Stimulated activated CD8-positive, alpha-beta memory T cell treated with anti-CD3 and anti-CD28 coated beads, Interleukin-7, amount 100 ng/mL, for 4 hours (primary cell): ENCODE results near the gene UMODL1.

ENCODE experiments used
- DNase-seq, 2 donors: peaks; one replicate each; pipeline ENCODE4 v3.0.0-alpha.2; 2020; ENCODE audit warnings: low read depth in 2 of 2

UMODL1 gene

DNA sequence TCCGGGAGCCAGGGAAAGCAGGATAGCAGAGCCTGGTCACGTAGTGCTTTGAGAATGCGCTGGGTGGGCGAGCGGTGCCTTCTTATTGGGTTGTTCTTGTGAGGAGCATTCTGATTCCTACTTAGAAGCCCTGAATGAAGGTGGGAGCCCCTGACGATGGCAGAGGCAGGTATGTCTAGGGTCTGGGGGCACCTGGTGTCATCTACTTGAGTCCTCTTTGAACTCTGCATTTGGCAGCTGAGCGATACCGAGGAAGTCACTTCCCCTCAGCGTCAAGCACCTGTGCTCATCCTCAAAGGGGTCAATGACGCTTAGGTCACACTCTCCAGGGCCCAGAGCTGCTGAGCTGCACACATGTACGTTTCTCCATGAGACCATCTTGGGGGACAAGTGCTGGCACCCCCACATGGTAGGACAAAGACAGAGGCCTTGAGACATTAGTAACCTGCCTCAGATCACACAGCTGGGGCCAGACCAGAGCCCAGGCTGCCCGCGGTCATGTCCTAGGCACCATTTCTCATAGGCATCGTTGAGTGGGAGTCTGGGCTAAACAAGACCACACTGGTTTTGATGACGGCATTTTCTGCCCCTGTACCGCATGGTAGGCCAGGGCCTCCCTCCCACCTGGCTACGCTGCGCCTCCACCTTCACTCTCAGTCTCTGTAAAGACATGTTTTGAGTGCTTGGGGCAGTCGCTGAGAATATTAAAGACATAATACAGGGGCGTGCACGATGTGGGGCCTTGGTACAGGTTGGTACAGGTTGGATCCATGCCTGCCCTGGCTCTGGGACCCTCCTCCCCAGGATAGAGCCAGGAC lies 78.7 kb downstream of the UMODL1 start:
- no peak for DNase-seq

DNA sequence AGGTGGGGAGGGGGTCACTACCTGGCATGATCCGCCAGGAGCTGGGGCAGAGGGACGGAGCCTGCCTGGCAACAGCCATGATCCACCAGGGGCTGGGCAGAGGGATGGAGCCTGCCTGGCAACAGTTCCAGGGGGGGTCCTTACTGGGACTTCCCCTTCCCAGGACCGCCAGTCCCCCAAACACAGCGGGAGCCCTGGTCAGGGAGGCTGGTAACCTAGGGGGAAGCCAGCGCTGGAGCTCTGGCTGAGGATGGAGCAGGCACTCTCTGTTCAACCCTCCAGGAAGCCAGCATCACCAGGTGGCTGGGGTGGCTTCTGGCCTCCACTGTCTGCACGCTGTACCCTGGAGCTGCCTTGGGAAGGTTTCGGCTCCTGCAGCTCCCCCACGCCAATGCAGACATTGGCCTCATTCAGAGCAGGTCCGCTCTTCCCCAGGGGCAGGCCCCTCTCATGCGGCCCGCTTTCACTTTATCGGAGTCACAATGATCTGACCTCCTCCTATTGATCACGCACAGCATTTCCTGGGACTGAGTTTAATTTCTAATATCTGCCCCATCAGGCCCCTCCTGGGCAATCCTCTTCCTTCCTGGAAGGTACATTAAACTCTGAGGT lies 79.5 kb downstream of the UMODL1 start:
- no peak for DNase-seq

DNA sequence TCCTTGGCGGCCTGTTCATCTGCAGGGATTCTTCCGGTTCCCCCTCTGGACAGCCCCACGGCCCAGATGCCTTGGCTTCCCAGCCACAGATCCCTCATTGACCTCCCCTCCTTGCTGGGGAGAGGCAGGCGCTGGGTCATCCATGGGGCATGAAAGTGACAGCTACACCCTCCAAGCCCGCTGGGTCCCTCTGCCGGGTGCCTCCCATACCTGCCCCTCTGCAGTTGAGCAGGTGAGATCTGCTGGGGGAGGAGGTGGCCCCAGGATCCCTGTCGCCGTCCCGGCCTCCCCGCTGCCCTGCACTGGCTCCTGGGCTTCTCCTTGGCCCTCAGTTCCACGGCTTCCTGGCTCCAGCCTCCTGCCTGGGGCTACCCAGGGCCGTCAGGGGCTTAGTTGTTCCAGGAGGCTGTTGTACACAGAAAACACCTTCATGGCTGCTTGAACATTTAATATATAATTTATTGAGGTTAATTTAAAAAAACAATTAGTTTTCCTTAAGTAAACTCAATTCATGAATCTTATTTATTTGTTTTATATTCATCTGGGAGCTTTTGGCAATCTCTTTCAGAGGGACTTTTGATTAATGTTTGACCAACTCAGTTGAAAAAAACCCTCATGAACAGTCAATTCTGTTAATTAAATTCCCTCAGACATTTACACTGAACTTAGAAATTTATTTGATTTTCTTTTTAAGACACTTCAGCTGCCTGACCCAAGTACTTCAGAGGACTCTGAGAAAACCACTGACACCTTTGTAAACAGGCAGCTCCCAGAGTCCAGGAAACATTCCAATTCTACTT lies 80.2 kb downstream of the UMODL1 start:
- no peak for DNase-seq

DNA sequence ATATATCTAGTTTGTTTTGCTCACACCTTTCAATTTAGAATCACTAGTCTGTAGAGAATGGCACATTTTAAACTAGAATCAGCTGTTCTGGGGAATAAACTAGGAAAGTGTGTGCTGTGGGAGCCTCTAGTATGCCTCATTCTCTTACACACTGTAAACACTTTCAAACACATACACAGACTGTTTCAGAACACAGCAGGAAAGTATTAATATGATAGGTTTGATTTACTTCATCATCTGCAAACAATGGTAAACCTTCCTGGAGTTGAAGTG lies 80.8 kb downstream of the UMODL1 start:
- no peak for DNase-seq

DNA sequence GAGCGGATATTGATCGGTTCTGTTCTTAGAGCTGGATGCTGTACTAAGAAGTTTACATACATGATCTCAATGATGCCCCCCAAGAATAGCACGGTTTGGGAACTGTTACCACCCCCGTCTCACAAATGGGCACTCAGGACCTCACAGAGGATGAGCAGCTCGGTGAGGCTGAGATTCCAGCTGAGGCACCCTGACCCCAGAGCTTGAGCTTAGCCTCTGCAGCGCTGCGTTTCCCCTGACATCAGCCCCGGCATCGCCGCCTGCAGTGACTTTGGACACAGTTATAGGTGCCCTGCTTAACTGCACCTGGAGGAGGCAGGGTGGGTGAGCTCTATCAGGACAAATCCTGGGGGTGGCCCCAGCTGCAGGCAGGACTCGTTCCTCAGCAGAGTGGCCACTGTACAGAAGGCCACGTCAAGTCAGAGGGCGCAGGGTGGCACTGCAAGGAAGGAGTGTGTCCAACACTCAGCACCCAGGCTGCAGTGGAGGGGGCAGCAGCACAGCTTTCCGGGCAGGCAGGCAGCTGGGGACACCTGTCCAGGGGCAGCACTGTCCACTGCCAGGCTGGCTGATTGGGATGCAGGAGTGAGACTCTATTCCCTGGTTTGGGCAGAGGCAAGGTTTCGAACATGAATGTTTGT lies 82.0 kb downstream of the UMODL1 start:
- no peak for DNase-seq

DNA sequence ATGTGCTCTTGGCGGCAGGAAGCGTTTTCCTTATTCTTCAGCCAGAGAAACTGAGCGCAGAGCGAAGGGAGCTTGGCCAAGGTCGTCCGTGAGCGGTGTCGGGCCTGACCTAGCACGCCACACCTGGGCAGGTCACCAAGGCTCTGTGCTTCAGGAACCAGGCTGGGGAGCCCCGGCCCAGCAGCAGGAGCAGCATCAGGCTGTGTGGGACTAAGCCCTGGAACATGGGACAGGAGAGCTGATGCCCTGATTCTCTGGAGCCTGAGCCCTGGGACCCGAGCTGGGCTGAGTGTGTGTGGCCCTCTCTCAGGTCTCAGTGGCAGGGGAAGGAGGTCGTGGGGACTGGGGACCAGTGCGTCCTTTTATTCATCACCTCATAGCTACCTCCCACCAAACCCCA lies 82.6 kb downstream of the UMODL1 start:
- no peak for DNase-seq

DNA sequence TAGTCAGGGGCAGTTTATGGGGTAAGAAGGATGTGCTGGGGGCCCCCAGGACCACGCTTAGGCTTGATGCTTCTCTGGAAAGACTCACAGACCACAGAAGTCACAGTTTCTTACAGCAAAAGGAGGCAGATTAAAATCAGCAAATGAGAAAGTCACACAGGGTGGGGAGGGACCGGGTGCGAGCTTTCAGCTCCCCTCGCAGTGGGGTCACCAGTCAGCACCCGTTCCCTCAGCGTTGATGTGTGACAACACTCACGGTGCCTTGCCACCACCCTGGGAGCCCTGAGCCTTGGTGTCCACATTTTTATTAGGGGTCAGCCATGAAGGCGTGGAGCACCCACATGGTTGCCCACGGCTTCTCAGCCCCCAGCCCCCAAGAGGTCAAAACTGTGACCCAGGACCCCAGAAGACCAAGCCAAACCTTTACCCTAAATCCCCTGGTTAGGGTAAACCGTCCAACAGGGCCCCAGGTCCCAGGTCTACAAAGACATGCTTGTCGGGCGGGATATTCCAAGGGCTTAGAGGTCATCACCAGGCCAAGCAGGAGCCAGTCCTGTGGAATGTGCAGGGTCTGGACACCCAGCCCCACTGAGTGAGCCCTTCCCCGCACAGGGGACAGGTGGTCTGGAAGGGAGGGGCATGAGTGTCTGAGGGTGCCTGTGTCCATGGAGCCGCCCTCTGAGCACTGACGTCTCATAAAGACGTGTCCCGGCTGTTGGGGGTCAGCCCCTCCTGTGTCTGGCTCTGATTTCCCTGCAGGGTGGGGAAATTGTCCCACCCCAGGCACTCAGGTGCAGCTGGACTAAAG lies 83.3 kb downstream of the UMODL1 start:
- DNase-seq: no peak

DNA sequence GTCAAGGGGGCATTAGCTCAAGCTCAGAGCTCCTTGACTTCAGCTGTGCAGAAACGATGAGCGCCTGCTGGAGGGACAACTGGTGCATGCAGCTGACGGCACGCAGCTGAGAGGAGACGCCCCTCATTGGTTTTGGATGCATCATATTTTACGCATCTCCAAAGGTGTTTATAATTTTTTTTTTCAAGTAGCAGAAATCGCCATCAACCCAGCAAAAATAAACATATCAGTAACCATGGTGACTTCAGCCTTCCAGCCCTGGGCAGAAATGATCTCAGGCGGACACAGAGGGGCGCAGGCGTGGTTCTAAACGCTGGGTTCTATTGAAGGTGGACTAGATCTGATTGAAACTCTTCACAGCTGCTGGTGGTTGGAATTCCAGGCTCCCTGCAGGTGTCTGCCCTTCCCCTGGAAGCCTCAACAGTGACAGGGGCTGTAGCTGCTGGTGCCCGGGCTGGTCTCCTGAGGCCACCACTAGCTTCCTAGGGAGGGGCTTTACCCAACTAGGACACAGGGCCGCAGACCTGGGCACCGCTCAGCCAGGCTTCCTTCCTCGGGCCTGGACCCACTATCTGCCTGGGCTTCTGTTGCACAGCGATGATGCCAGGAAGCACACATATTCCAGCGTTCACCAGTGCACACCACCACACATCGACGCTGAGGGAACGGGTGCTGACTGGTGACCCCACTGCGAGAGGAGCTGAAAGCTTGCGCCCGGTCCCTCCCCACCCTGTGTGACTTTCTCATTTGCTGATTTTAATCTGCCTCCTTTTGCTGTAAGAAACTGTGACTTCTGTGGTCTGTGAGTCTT lies 84.1 kb downstream of the UMODL1 start:
- DNase-seq: no peak

DNA sequence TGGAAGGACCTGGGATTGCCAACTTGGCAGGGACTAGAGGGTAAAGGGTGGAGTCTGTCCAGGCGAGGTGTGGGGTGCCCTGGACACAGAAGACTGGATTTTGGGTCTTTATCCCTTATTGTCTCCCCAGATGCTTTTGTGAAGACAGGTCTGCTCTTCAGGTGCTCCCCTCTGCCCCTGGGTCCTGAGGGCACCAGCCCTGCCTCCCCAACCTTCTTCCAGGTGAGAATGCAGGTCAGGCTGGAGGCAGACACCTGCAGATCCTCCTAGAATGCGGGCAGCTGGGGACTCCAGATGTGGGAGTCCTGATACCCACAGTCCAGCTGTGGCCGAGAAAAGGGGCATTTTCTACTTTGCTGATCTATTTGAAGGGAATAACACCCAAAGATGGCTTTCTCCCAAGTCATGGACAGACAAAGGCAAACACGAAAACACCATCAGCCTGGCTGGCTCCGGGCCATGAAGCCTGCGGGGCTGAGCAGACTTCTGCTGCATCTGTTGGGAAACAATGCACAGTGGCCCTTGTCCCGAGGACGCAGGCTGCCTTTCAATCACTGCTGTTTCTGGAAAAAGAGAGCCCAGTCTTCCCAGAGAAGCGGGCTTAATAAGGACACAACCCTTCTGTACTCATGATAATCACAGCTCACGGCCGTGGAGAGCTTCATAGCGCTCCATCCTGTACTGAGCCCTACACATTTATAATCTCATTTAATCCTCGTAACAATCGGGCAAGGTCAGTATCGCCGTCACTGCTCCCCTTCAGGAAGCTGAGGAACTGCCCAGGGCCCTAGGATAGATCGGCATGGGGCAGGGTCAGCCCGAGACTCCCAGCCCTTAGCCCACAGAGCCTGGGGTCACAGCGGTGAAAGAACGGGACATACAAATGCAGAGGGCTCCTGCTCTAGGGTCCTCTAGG lies 85.8 kb downstream of the UMODL1 start:
- DNase-seq: no peak

DNA sequence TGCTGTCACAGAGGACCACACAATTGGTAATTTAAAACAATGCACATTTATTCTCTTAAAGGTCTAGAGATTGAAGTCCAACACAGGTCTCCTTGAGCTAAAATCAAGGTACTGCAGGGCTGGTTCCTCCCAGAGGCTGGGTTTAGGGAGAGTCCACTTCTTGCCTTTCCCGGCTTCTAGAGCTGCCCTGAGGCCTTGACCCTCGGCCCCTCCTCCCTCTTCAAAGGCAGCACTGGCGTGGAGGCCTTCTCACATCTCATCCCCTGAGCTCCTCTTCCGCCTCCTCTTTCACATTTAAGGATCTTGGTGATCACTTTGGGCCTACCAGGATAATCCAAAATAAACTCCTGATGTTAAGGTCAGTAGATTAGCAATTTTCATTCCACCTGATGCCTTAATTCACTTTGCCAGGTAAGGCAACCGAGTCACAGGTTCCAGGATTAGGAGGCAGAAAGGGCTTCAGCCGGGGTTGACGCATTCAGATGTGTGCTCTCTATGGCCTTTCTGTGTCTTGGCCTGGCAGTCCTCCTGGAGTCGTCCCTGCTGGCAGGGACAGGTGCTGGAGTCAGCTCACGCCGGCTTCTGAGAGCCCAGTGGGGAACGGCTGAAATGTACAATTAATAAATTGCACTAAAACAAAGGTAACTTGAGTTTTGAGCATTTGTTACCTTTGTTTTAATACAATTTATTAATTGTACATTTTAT lies 86.6 kb downstream of the UMODL1 start:
- no peak for DNase-seq

DNA sequence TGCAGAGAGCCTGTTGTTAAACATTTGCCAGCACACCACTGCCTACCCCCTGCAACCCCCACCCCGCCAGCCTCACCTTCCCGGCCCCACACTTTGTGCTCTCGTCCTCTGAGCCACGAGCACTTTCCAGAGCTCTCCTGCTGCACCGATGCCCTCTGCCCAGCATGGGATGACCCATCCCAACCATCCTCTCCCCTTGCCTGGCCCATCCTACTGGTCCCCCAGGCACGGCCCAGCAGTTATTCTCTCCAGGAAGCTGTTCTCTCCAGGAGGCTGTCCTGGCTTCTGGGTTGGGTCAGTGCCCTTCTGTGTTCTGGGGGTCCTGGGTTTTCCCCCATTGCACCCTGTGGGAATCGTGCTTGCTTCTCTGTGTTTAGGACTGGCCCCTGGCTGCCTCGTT lies 87.7 kb downstream of the UMODL1 start:
- no peak for DNase-seq

DNA sequence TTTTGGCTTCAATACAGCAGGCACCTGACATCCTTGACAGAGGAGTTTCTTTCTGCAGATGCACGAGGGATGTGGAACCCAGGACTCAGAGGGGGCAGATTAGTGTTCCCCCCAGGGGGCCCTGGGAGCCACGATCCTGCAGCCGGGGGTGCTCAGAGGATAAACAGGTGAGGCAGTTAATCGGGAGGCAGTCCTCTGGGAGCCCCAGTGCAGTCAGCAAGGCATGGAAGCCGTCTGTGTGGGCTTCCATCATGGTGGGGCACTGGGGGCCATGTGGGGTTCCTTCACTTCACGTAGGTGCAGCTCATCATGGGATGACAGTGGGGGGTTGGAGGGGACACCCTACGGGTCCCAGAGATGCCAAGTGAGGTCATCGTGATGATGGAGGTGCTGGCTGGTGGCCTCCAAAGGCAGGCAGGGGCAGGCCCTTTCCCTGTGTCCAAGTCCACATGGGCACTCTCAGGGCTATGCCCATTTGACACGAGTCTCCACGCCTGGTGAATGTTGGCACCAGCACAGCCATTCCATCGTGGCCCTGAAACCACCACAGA lies 88.5 kb downstream of the UMODL1 start:
- no peak for DNase-seq

DNA sequence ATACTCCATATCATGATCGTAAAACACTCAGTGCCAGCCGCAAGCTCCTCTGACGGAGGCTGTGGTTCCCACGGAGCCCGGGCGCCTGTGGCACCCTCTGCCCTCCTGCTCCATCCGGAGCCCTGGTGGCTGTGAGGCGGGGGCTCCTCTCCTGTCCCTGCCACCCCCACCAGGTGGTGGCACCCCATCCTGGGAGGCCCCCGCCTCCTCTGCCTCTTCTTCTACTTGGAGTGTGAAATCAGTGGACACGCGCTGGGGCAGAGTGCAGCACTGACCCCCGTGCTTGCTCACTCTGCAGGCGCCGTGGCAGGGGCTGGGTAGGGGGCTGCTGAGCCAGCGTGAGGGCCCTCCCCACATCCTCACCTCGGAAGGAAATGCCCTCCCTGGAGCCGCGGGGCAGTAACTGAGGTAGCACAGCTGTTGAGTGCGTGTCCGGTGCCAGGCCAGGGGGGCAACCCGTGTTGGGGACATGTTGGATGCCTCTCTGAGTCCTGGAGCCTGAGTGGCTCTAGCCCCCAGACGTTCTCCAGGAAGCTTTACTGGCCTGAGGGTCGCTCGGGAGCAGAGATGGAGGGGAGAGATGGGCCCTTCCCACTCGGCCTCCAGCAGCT lies 89.1 kb downstream of the UMODL1 start:
- DNase-seq: no peak

DNA sequence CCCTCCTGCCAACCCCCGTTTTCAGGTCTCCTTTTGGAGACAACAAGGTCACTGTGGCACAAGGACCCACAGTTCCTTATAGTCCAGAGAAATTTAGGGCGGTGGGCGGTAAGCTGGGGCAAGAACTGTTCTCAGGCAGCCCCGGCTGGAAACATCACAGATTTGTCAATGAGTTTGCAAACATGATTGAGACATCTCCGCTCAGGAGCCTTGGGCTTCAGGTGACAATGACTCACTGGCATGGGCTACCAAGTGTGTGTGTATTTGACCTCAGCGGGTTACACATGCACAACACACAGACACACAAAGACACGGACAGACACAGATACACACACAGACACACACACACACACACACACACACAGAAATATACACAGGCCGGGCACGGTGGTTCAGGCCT lies 89.6 kb downstream of the UMODL1 start:
- DNase-seq: no peak

DNA sequence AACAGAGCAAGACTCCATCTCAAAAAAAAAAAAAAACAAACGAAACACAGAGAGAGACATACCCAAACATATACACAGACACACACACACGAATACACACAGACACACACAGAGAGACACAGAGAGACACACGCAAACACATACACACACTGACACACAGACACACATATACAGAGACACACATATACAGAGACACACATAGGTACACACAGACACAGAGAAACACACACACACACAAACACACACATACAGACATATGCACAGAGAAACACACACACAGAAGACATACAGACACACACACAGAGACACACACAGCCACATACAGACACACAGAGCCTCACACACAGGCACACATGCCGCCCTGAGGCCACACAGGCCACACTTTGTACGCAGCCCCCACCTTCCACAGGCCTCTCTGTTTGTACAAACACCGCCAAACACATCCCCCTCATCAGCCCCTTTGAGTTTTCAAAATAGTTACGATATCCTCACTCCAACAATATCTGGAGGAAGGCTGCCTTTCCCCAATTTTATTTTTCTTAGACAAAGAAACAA lies 90.4 kb downstream of the UMODL1 start:
- no peak for DNase-seq

DNA sequence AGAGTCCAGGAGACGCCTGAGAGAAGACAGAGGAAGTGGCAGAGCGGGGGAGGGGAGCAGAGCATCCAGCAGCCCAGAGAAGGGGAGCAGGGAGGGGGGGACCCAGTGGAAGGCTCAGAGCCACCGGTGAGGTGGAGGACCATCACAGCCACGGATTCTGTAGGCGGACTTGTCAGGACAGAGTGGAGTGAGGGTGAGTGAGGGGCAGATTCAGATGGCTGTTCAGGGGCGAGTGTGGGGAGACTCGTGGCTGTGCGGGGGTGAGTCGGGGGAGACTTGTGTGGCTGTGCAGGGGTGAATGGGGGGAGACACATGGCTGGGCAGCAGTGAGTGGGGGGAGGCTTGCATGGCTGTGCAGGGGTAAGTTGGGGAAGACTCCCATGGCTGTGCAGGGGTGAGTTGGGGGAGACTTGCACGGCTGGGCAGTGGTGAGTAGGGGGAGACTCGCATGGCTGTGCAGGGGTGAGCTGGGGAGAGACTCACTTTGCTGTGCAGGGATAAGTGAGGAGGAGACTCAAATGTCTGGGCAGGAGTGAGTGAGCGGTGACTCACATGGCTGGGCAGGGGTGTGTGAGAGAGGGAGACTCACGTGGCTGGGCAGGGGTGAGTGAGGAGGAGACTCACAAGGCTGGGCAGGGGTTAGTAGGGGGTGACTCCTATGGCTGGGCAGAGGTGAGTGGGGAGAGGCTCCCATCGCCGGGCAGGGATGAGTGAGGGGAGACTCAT lies 91.0 kb downstream of the UMODL1 start:
- no peak for DNase-seq

DNA sequence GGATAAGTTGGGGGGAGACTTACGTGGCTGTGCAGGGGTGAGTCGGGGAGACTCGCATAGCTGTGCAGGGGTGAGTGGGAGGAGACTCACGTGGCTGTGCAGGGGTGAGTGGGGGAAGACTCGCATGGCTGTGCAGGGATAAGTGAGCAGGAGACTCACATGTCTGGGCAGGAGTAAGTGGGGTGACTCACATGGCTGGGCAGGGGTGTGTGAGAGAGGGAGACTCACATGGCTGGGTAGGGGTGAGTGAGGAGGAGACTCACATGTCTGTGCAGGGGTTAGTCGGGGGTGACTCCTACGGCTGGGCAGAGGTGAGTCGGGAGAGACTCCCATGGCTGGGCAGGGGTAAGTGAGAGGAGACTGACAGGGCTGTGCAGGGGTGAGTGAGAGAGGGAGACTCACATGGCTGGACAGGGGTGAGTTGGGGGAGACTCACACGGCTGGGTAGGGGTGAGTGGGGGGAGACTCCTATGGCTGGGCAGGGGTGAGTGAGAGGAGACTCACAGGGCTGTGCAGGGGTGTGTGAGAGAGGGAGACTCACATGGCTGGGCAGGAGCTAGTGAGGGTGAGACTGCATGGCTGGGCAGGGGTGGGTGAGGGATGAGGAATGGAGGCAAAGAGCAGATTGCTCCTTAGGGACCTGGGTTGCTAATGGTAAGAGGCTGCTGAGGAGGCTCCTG lies 91.9 kb downstream of the UMODL1 start:
- no peak for DNase-seq
